Gastroesophageal sphincter (tissue), 3 donors: ENCODE results near the gene XCL2.

ENCODE experiments used
- CTCF ChIP-seq, 4 experiments: fragments of 200-600 bp in 2 of 4; fragments of 450-650 bp in 2 of 4; sonication (generic) in 1 of 4; IDR thresholded peaks; one replicate each; pipeline ENCODE4 v1.5.1; 2017 to 2019; ENCODE audit warnings: antibody characterized with exemption in 4 of 4, mild to moderate bottlenecking in 2 of 4, moderate library complexity in 2 of 4
- EP300 ChIP-seq: sonication (generic); formaldehyde crosslinking; IDR thresholded peaks from one replicate; pipeline ENCODE4 v1.6.1; 2017; ENCODE audit warnings: antibody characterized with exemption, mild to moderate bottlenecking
- POLR2A ChIP-seq, 2 donors: fragments of 450-650 bp; IDR thresholded peaks; one replicate each; pipeline ENCODE4 v1.6.1; 2017; ENCODE audit warnings: antibody characterized with exemption in 2 of 2, mild to moderate bottlenecking in 2 of 2, moderate library complexity in 1 of 2
- POLR2AphosphoS5 ChIP-seq: sonication (generic); formaldehyde crosslinking; IDR thresholded peaks from one replicate; pipeline ENCODE4 v1.6.1; 2017; ENCODE audit warnings: antibody characterized with exemption

GRCh38 chr1:168499688-168500049, 44.1 kb downstream of the XCL2 start:
- TF ChIP-seq CTCF (IDR thresholded peaks at IDR 0.05), result no peak
- no peak for TF ChIP-seq POLR2AphosphoS5
- TF ChIP-seq POLR2A (IDR thresholded peaks at IDR 0.05), result no peak
- TF ChIP-seq EP300, result no peak
